Progenitor cell of endocrine pancreas (in vitro differentiated cells): ENCODE data around the gene MMS22L. TPM values are rescaled to one million over a fixed set of nuclear protein-coding genes. Genes with fewer than 3 reads are reported as not detected.

ENCODE experiments used
- DNase-seq: peaks from one replicate; pipeline ENCODE4 v3.0.0; 2021; ENCODE audit warnings: low spot score; ENCODE audit not compliant: unreplicated experiment
- H3K27ac Mint-ChIP-seq: 2 replicates; pipeline ENCODE4 v1.8.0; 2021; ENCODE audit warnings: mild to moderate bottlenecking, moderate library complexity, mixed read lengths
- H3K27me3 Mint-ChIP-seq: 2 replicates; pipeline ENCODE4 v1.8.0; 2021; ENCODE audit warnings: mixed read lengths
- H3K36me3 Mint-ChIP-seq: 2 replicates; pipeline ENCODE4 v1.8.0; 2022; ENCODE audit warnings: mixed read lengths; ENCODE audit not compliant: insufficient read depth
- H3K4me1 Mint-ChIP-seq: 2 replicates; pipeline ENCODE4 v1.8.0; 2021; ENCODE audit warnings: low read depth, mixed read lengths
- H3K4me3 Mint-ChIP-seq: 2 replicates; pipeline ENCODE4 v1.8.0; 2021; ENCODE audit warnings: low read depth, mild to moderate bottlenecking, moderate library complexity, mixed read lengths
- H3K9me3 Mint-ChIP-seq: 2 replicates; pipeline ENCODE4 v1.8.0; 2021; ENCODE audit warnings: low read depth, mixed read lengths
- total RNA-seq: library from RNA; stranded (reverse); gene quantifications from 2 replicates; pipeline ENCODE4 v1.2.1, GENCODE V29; 2021
- TF ChIP-seq, protein P1 (sequence below): fragments of 200-600 bp; sonication (generic); IDR thresholded peaks from one replicate; pipeline ENCODE4 v1.5.0; 2021; ENCODE audit warnings: antibody characterized with exemption, mild to moderate bottlenecking; ENCODE audit not compliant: unreplicated experiment

The MMS22L gene
- total RNA-seq, 1 donor from 2014 or later: 20.2 TPM

DNA sequence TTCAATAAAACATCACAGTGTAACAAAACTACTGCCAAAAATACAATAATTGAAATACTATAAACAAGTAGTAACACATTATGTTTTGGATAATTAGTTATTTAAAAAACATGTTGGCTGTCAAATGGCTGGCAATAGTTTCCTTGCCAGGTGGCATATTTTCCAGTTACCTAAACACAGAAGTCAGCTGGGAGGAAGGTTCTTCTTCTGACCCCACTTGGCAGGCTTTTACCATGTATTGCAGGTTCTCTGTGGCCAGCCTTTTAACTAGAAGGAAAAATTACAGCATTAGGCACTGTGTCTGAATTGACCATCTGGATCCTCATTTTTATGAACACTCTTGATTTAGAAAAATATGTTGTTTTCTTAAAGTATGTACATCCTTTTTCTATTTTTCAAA is 131.4 kb downstream of the MMS22L start:
- no peaks in the 10 kb centered on the region for H3K4me1 Mint-ChIP-seq
- DNase-seq: no peak
- peaks cover 12% of the 10 kb centered on the region for H3K9me3 Mint-ChIP-seq
- H3K36me3 Mint-ChIP-seq: peaks cover 19% of the 10 kb centered on the region
- no peak overlapping the region for H3K27ac Mint-ChIP-seq
- TF ChIP-seq, protein P1, sequence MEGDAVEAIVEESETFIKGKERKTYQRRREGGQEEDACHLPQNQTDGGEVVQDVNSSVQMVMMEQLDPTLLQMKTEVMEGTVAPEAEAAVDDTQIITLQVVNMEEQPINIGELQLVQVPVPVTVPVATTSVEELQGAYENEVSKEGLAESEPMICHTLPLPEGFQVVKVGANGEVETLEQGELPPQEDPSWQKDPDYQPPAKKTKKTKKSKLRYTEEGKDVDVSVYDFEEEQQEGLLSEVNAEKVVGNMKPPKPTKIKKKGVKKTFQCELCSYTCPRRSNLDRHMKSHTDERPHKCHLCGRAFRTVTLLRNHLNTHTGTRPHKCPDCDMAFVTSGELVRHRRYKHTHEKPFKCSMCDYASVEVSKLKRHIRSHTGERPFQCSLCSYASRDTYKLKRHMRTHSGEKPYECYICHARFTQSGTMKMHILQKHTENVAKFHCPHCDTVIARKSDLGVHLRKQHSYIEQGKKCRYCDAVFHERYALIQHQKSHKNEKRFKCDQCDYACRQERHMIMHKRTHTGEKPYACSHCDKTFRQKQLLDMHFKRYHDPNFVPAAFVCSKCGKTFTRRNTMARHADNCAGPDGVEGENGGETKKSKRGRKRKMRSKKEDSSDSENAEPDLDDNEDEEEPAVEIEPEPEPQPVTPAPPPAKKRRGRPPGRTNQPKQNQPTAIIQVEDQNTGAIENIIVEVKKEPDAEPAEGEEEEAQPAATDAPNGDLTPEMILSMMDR: no peak
- H3K27me3 Mint-ChIP-seq: no peaks in the 10 kb centered on the region
- no peak overlapping the region for H3K4me3 Mint-ChIP-seq

DNA sequence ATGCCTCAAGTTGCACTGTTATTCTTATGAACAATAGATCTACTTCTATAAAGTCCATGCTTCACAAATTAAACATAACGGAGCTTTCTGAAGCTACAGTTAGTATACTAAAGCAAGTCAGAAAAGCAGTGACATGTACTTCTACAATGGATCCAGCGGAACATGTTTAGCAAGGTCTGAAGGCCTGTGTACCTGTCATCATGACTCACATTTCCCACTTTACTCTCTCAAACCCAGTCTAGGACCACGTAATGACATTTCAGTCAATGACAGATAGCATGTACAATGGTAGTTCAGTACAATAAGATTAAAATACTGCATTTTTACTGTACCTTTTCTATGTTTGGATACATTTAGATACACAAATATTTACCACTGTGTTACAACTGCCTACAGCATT is 132.1 kb downstream of the MMS22L start:
- Mint-ChIP-seq H3K27ac (no peak overlapping the region), H3K27me3 (no peaks in the 10 kb centered on the region), H3K4me3 (no peak overlapping the region), H3K4me1 (no peaks in the 10 kb centered on the region), H3K9me3 (peaks cover 6% of the 10 kb centered on the region), H3K36me3 (peaks cover 13% of the 10 kb centered on the region)
- TF ChIP-seq, protein P1: no peak
- no peak for DNase-seq

DNA sequence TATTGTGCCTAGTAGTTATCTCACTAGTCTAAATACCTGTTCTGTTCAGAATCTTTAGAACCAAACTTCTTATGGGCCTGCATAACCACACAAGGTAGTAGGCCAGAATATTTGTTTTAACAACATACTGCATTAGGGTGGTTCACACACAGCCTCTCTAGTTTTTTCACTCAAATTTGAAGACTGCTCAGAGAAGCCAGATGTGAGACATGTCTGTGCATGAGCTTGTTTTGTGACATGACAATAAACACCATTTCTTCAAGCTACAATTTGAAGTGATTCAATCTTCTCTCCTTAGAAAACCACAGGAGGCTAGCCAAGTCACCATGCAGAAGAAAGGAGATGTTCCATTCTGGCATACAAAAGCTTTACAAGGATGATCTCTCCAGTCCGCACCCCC is 135.6 kb downstream of the MMS22L start:
- TF ChIP-seq, protein P1: no peak
- Mint-ChIP-seq H3K27ac (no peak overlapping the region), H3K4me3 (no peak overlapping the region), H3K36me3 (peaks cover 2% of the 10 kb centered on the region), H3K27me3 (no peaks in the 10 kb centered on the region), H3K9me3 (no peaks in the 10 kb centered on the region), H3K4me1 (peaks cover 3% of the 10 kb centered on the region)
- DNase-seq: no peak

DNA sequence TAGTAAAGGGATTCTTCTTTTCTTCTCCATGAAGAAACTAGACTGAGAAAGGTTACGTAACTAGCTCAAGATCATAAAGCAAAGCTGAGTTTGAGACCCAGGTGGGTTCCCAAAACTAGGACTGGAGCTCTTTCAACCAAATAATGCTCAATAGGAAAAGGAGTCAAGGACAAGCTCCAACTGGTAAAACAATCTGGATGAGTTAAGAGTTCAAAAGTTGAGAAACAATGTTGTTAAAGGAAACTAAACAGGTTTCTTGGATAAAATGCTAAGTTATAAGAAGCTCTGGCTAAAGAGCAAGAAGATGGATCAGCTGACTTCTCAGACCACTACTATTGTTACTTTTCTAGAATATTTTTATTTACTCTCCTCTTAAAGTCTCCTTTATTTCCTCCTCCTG is 137.3 kb downstream of the MMS22L start:
- no peaks in the 10 kb centered on the region for H3K9me3 Mint-ChIP-seq
- H3K36me3 Mint-ChIP-seq: peaks cover 2% of the 10 kb centered on the region
- TF ChIP-seq, protein P1: no peak
- no peak for DNase-seq
- H3K27ac Mint-ChIP-seq: no peak overlapping the region
- no peak overlapping the region for H3K4me3 Mint-ChIP-seq
- H3K27me3 Mint-ChIP-seq: no peaks in the 10 kb centered on the region
- H3K4me1 Mint-ChIP-seq: peaks cover 3% of the 10 kb centered on the region

DNA sequence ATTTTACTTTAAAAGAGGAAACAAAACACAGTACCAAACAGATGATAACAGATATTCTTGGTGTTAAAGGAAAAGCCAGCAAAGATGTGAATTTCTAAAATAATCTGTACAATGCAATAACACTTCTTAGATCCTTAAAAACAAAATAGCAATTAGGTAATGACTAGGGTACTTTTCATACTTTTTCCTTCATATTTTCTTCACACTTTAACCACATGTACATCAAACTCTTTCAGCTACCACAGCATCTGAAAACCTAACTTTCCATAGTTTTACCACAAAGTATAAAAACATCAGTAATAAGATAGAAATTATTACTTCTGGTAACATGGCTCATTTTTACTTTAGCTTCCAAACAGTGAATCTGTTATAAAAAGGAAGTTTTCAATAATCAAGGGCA is 141.3 kb downstream of the MMS22L start:
- no peak for DNase-seq
- TF ChIP-seq, protein P1: no peak
- Mint-ChIP-seq H3K27ac (no peak overlapping the region), H3K9me3 (no peaks in the 10 kb centered on the region), H3K27me3 (no peaks in the 10 kb centered on the region), H3K4me3 (no peak overlapping the region), H3K4me1 (peaks cover 3% of the 10 kb centered on the region), H3K36me3 (no peaks in the 10 kb centered on the region)
